Sigmoid colon (tissue), 7 donors: ENCODE results near the gene ASPHD2. TPM values are rescaled to one million over a fixed set of nuclear protein-coding genes. Genes with fewer than 3 reads are reported as not detected.

Source experiments
- DNase-seq: peaks from one replicate; pipeline ENCODE4 v3.0.0-alpha.2; 2019
- H3K27ac ChIP-seq, 4 donors: fragments of 200-600 bp; sonication (generic); one replicate each; pipeline ENCODE4 v1.5.1; 2016 to 2019; ENCODE audit warnings: mild to moderate bottlenecking in 1 of 4
- H3K27me3 ChIP-seq, 3 donors: fragments of 200-600 bp; sonication (generic); one replicate each; pipeline ENCODE4 v1.5.1; 2019; ENCODE audit warnings: mild to moderate bottlenecking in 1 of 3
- H3K36me3 ChIP-seq, 4 donors: fragments of 200-600 bp; sonication (generic); one replicate each; pipeline ENCODE4 v1.5.1; 2016 to 2019
- H3K4me1 ChIP-seq, 4 donors: fragments of 200-600 bp; sonication (generic); one replicate each; pipeline ENCODE4 v1.5.1; 2017 to 2019
- H3K4me3 ChIP-seq, 4 donors: fragments of 200-600 bp; sonication (generic); one replicate each; pipeline ENCODE4 v1.5.1; 2017 to 2019; ENCODE audit warnings: mild to moderate bottlenecking in 2 of 4, moderate library complexity in 1 of 4
- H3K9me3 ChIP-seq, 4 donors: fragments of 200-600 bp in 3 of 4; sonication (generic) in 3 of 4; one replicate each; pipeline versions ENCODE4 v1.5.1 to v1.6.1; 2013 to 2019
- CTCF ChIP-seq, 4 experiments: fragments of 450-650 bp in 3 of 4; fragments of 200-600 bp in 1 of 4; IDR thresholded peaks; one replicate each; pipeline ENCODE4 v1.5.1; 2016 to 2019; ENCODE audit warnings: antibody characterized with exemption in 4 of 4, mild to moderate bottlenecking in 3 of 4, moderate library complexity in 2 of 4
- EP300 ChIP-seq, 4 donors: sonication (generic); formaldehyde crosslinking; IDR thresholded peaks; one replicate each; pipeline ENCODE4 v1.6.1; 2017; ENCODE audit warnings: antibody characterized with exemption in 4 of 4
- POLR2A ChIP-seq, 2 donors: fragments of 450-650 bp; IDR thresholded peaks; one replicate each; pipeline ENCODE4 v1.6.1; 2016; ENCODE audit warnings: antibody characterized with exemption in 2 of 2, mild to moderate bottlenecking in 2 of 2, moderate library complexity in 2 of 2
- POLR2AphosphoS5 ChIP-seq, 4 donors: sonication (generic); formaldehyde crosslinking; IDR thresholded peaks; one replicate each; pipeline ENCODE4 v1.6.1; 2017; ENCODE audit warnings: antibody characterized with exemption in 4 of 4
- WGBS, 2 donors: extraction: QIAGEN DNeasy Blood & Tissue Kit; methylation state at CpG; one replicate each; pipeline ENCODE4 v1.1.7; 2013; 5-methylcytosine and 5-hydroxymethylcytosine counted together
- intact Hi-C: fragments of 100-400 bp; cut with DNase I; formaldehyde crosslinking; loops from one replicate; pipeline ENCODE4 v1.15.1; 2023
- polyA plus RNA-seq, 3 donors: library from polyadenylated mRNA; stranded (reverse); fragments of 200-250 nt; gene quantifications; one replicate each; pipeline ENCODE4 v1.2.3, GENCODE V29; 2013
- total RNA-seq, 4 donors: library from RNA; depleted of rRNA; stranded (reverse); fragments of >200 nt; gene quantifications; one replicate each; pipeline ENCODE4 v1.1.0, GENCODE V29; 2016
- donor health status: healthy with polysubstance abuse.
- donor health status: Bipolar disorder and iron deficiency.
- donor health status: healthy.

The ASPHD2 gene
- total and polyA plus RNA-seq, 7 donors: 0.83 to 3.4 (median 1.4) TPM

- H3K27ac ChIP-seq: no peak overlapping the region
- intact Hi-C loops: no loop called here
- H3K4me3 ChIP-seq: no peak overlapping the region
- peaks cover 0 to 23% (median 17%) of the 10 kb centered on the region in 4 donors for H3K4me1 ChIP-seq
- H3K9me3 ChIP-seq: no peaks in the 10 kb centered on the region
- WGBS, 2 donors: 82 to 87% methylated on average over 9 of the region's 9 CpGs
- TF ChIP-seq POLR2A (IDR thresholded peaks at IDR 0.05): no peak
- no peak for TF ChIP-seq CTCF (IDR thresholded peaks at IDR 0.05)
- TF ChIP-seq POLR2AphosphoS5 (IDR thresholded peaks at IDR 0.05): no peak
- no peak for TF ChIP-seq EP300 (IDR thresholded peaks at IDR 0.05)
- H3K36me3 ChIP-seq: peaks cover 0 to 49% (median 30%) of the 10 kb centered on the region in 4 donors
- no peaks in the 10 kb centered on the region for H3K27me3 ChIP-seq
- peak; percentile 36 for DNase-seq
These were observed 21.6 kb downstream of the ASPHD2 start for GRCh38 chr22:26450453-26451185.

GRCh38 chr22:26452236-26453016, 23.4 kb downstream of the ASPHD2 start:
- Histone ChIP-seq H3K4me1 (peaks cover 0 to 15% (median 8%) of the 10 kb centered on the region in 4 donors), H3K27ac (no peak overlapping the region), H3K4me3 (no peak overlapping the region), H3K9me3 (no peaks in the 10 kb centered on the region), H3K36me3 (peaks cover under 1 to 67% (median 37%) of the 10 kb centered on the region in 4 donors), H3K27me3 (no peaks in the 10 kb centered on the region)
- intact Hi-C loops: no loop called here
- DNase-seq: no peak
- TF ChIP-seq CTCF (IDR thresholded peaks at IDR 0.05) (no peak), POLR2A (IDR thresholded peaks at IDR 0.05) (no peak), EP300 (IDR thresholded peaks at IDR 0.05) (no peak), POLR2AphosphoS5 (IDR thresholded peaks at IDR 0.05) (no peak)
- WGBS, 2 donors: 93 to 94% methylated on average over 23 of the region's 23 CpGs

- Histone ChIP-seq H3K4me1 (peaks cover 0 to 8% (median under 1%) of the 10 kb centered on the region in 4 donors), H3K27ac (no peak overlapping the region), H3K36me3 (peaks cover 5 to 75% (median 45%) of the 10 kb centered on the region in 4 donors), H3K4me3 (no peak overlapping the region), H3K27me3 (no peaks in the 10 kb centered on the region), H3K9me3 (no peaks in the 10 kb centered on the region)
- intact Hi-C loops: no loop called here
- DNase-seq: no peak
- 93 to 95% methylated on average over 9 of the region's 9 CpGs for WGBS, 2 donors
- TF ChIP-seq POLR2A (IDR thresholded peaks at IDR 0.05) (no peak), POLR2AphosphoS5 (IDR thresholded peaks at IDR 0.05) (no peak), CTCF (IDR thresholded peaks at IDR 0.05) (no peak), EP300 (IDR thresholded peaks at IDR 0.05) (no peak)
These were observed 24.2 kb downstream of the ASPHD2 start for GRCh38 chr22:26453216-26453615.

GRCh38 chr22:26453812-26454500, 24.9 kb downstream of the ASPHD2 start:
- no peak for DNase-seq

More at GRCh38 chr22:26453812-26454500, 24.9 kb downstream of the ASPHD2 start:
- Histone ChIP-seq H3K9me3 (no peaks in the 10 kb centered on the region), H3K27ac (no peak overlapping the region), H3K4me1 (peaks cover 0 to under 1% (median 0%) of the 10 kb centered on the region in 4 donors), H3K27me3 (no peaks in the 10 kb centered on the region), H3K36me3 (peaks cover 5 to 82% (median 48%) of the 10 kb centered on the region in 4 donors), H3K4me3 (no peak overlapping the region)
- TF ChIP-seq POLR2AphosphoS5 (IDR thresholded peaks at IDR 0.05) (no peak), CTCF (IDR thresholded peaks at IDR 0.05) (no peak), EP300 (IDR thresholded peaks at IDR 0.05) (no peak), POLR2A (IDR thresholded peaks at IDR 0.05) (no peak)
- WGBS, 2 donors: 81 to 82% methylated on average over 5 of the region's 5 CpGs
- intact Hi-C loops: no loop called here
